Activated CD4-positive, alpha-beta T cell treated with anti-CD3 and anti-CD28 coated beads, Interleukin-2, Interleukin-6, amounts not matched to agents 100 ng/mL and 50 ng/mL, durations not matched to agents 16 hours and 8 hours (primary cell): Measurements from ENCODE around the gene KAT2A.

ENCODE experiments used
- DNase-seq: peaks from one replicate; pipeline ENCODE4 v3.0.0-alpha.2; 2020

KAT2A gene

DNA sequence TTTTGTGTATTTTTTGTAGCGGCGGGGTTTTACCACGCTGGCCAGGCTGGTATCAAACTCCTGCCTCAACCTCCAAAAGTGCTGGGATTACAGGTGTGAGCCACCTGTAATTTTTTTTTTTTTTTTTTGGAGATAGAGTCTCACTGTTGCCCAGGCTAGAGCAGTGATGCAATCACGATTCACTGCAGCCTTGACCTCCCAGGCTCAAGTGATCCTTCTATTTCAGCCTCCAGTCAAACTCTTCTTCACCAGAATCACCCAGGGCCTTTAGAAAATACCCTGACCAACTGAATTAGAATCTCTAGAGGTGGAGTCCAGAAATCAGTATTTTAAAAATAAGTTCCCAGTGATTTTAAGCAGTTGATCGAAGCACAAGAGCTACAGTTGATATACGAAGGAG lies 14.0 kb upstream of the KAT2A start:
- no peak for DNase-seq

DNA sequence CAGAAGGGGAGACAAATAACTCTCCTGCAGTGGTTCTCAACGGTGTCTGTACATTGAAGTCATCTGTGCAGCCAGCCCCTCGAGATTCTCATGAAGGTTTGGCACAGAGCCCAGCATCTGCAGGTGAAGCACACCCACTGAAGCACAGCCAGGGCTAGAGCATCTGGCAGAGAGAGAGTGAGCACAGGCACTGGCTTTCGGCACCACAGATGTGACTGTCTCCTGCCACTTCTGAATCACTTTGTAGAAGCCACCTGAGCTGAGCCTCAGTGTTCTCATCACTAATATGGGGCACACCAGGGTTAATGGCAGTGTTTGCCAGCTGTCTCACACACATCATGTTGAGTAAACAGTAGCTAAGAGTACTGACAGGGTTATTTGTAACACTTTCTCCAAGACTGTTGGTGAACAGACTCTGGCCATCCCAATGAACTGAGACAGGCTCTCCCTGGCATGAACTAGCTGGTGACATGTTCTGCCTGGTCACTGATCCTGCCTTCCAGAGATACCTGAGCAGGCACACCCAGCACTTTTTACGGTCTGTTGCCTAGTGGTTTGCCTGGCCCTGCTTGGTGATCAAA lies 12.4 kb upstream of the KAT2A start:
- no peak for DNase-seq

DNA sequence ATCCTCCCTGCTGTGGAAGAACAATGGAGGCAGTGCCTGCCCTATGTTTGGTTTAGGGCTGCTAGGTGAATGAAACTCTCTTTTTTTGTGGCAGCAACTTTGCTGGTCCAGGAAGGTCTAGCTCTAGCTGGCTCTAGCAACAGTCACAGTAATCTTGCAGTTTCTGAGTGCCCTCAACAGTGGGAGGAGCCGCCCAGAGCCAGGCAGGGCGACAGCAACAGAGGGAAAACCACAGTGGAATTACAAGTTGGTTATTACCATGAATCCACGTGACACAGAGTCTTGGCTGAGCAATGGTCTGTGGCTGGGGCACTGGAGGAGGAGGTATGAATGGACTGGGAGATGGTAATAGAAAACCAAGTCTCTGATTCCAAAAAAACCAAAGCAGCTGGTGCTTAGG lies 11.8 kb upstream of the KAT2A start:
- DNase-seq: peak; percentile 55

DNA sequence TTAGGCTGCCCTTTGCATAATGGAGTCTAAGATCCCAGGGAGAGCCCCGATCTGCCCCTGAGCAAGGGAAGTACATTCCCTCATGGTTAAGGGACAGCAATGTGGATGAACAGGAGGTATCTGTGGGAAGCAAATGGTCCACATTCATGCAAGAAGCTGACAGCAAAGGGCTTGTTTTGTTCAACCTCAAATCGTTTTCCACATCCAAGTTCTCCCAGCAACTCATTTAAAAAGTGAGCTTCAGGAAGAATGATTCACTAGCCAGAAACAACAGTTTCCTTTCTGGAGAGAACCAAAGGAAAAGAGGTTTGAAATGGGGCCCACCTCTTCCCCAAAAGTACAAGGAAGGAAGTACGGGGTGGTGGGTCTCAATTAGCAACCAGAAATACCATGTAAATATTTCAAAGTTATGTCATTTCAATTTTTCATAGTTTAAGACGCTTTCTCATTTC lies 10.8 kb upstream of the KAT2A start:
- DNase-seq: no peak

DNA sequence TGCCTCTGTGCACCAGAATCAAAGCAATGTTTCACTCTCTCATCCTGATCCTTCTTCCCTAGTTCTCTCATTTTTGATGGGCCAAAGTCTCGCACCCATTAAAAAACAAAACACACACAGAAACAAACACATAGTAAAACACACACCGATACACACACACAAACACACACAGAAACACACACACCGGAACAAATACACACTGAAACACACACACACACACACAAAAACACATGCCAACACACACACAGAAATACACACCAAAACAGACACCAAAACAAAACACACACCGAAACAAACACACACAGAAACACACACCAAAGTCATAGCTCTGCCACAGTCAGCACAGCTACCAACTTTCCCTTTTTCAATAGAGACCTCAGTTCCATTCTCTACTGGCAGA lies 10.1 kb upstream of the KAT2A start:
- DNase-seq: no peak

GRCh38 chr17:42130310-42130936 lies 9.3 kb upstream of the KAT2A start:
- DNase-seq: no peak

DNA sequence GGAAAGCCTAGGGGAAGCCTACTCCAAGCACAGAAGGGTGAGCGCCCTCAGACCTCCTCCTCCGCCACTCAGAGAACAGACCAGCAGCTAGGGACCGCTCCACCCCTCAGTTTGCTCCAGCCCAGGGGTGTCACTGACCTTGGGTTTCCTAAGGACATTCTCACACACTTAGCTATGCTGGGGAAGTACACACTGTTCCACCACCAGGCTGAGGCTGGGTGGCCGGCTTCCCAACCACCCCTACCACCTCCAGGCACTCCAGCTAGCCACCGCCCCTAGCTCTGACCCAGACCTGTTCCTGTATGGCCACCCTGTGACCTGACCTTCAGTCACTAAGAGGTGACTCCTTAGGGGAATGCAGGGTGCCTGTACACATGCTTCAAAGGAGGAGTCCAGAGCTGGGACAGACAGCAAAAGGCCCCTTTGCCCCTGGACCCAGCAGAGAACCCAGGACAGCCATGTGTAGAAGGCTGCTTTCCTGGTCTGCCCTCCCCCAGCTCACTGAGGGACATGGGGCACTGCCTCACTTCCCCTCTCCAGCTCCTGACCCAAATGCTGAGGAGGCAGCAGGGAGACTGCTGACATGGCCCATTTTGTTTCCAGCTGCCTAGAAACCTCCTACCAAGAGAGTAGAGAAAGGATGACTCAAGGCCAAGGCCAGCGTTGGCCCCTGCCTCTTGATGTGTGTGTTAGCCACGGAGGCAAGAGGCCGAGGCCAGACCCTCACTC lies 8.1 kb upstream of the KAT2A start:
- no peak for DNase-seq

- DNase-seq: no peak
These were observed 6.2 kb upstream of the KAT2A start for GRCh38 chr17:42127414-42127813.

- no peak for DNase-seq
These were observed 5.7 kb upstream of the KAT2A start for GRCh38 chr17:42126836-42127235.

DNA sequence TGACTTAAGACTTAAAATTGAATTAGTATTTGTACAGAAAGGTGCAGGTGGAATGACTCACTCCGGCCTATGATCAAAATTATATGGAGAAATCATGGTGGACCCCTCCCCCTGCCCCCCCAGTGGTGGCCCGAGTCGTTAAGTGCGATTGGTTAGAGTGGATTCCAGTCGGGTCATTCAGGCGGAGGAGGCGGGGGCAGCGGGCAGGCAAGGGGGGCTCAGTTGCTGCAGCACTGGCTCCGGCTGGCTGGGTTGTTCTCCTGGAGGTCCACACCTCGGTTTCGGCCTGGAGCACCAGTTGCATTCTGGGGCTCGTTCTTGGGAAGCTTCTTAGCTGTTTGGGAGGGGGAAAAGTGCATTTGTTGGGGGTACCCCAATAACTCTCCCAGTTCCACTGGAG lies 4.4 kb upstream of the KAT2A start:
- no peak for DNase-seq

GRCh38 chr17:42124256-42124655 lies 3.1 kb upstream of the KAT2A start:
- DNase-seq: no peak

GRCh38 chr17:42122371-42123303 lies 1.5 kb upstream of the KAT2A start, which contains the start of gene HSPB9:
Gene HSPB9 (plus strand): TSS chr17:42122804. CDS start chr17:42122851, 47 bp downstream.
- DNase-seq: no peak

DNA sequence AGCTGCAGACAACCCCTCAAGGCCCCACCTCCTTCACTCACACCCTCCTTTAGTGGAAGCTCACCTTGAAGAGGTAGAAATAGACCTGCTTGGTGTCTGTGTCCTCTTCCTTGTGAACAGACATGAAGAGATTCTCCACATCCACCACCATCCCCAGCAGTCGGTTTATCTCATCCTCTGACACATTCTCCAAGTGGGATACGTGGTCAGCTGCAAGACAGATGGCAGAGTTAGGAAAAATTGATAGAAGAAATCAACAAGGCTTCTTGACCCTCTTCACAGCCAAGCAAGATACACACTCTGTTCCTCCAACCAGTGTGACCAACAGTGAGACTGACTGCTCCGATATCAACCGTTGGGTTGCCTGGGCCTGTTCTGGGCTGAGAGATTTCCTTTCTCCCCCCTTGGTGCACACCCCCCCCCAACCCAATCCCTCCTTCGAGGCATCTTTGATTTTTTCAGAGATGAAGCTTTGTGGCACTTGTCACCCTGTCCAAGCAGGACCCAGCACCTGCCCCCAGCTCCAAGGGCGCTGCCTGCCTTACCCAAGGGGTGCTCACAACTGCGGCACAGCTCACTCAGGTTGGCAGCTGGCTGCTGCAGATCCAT lies 902 bp downstream of the KAT2A start:
- DNase-seq: no peak

DNA sequence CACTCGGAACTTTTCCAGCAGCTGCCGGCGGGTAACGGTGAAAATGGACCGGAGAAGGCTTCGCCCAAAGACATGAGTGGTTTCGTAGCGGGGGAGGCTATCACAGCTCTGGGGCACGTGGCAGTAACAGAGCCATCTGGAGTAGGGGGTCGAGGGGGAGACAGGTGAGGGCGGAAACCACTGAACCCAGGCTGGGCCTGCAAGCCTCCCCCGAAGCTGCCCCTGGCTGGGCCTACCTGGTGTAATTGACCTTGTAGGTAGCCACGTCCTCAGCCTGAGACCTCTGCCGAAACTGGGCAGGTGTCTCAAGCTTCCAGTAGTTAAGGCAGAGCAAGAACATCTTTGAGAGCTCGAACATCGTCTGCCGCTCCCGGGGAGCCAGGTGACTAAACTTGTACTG lies 1.9 kb downstream of the KAT2A start:
- DNase-seq: no peak

GRCh38 chr17:42118545-42118944 lies 2.6 kb downstream of the KAT2A start:
- peak; percentile 55 for DNase-seq

DNA sequence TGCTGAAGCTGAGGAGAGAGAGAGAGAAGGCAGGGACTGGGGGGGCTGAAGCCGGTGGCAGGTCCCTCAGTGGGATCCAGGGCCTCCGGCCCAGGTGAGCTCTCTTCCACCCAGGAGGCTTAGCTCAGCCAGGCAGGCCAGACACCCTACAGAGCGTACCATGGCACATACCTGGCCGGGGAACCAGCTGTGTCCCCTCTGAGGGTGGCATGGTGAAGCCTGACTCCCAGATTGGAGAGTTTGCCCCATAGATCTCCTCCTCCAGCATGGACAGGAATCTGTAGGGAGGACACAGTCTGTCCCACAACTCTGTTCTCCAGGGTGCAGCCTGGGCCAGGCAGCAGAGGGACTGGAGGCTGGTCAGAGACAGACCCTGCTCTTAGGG lies 3.0 kb downstream of the KAT2A start:
- no peak for DNase-seq

DNA sequence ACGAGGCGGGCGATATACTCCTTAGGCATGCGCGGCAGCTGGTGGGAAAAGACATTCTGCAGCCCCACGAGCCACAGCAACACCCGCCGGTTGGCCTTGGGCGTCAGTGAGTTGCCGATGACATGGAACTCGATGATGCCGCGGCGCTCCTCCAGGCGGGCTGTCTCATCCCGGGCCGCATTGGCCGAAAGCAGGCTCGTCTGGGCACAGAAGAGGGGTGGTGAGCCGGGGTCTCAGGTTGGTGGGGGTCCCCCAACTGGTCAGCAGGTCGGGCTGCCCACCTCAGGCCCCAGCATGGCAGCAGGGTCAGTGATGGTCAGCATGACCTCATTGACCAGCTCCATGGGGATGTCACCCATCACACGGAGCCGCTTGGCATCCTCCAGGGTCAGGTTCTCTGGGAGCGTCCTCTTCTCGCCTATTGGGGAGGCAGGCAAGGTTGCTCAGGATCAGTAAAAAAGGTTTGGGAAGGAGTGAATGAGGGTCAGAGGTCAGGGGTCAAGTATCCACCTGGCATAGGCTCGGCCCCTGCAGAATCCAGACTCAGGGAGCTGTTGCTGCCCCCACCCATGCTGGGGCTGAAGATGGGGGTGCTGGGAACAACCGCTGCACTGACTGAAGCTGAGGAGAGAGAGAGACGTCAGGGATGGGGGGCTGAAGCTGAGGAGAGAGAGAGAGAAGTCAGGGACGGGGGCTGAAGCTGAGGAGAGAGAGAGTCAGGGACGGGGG lies 3.6 kb downstream of the KAT2A start:
- DNase-seq: no peak

GRCh38 chr17:42116705-42117396 lies 4.3 kb downstream of the KAT2A start:
- DNase-seq: peak; percentile 87

DNA sequence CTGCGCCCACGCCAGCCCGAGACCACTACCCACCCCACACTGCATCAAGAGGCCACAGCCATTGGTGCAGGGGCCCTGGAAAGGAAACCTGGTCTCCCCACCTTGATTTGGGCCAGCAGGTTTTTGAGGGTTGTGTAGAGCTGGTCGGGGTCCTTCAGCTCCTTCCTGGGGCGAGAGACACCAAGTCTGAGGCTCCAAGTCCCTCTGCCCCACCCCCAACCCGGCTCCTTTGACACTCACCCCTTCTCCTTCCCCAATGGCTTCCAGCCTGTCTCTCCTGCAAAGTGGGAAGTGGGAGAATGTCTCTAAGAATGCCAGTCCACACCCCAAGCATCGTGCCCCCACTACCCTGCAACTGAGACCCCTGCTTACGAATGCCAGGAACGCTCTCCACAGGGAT lies 7.0 kb downstream of the KAT2A start:
- DNase-seq: no peak

GRCh38 chr17:42113293-42114069 lies 7.7 kb downstream of the KAT2A start:
- DNase-seq: no peak
